Thyroid gland (tissue), 4 donors: ENCODE results near the gene DOLK.

Experiments used
- POLR2A ChIP-seq, 2 donors: fragments of 450-650 bp; IDR thresholded peaks; one replicate each; pipeline ENCODE4 v1.6.1; 2017; ENCODE audit warnings: antibody characterized with exemption in 2 of 2, mild to moderate bottlenecking in 2 of 2, moderate library complexity in 1 of 2
- TF ChIP-seq, protein P1 (sequence below), 6 experiments: fragments of 200-600 bp in 3 of 6; fragments of 450-650 bp in 3 of 6; sonication (generic) in 3 of 6; IDR thresholded peaks; one replicate each; pipeline ENCODE4 v1.5.1; 2016 to 2019; ENCODE audit warnings: antibody characterized with exemption in 6 of 6, mild to moderate bottlenecking in 2 of 6, inconsistent platforms in 1 of 6, moderate library complexity in 1 of 6

DNA sequence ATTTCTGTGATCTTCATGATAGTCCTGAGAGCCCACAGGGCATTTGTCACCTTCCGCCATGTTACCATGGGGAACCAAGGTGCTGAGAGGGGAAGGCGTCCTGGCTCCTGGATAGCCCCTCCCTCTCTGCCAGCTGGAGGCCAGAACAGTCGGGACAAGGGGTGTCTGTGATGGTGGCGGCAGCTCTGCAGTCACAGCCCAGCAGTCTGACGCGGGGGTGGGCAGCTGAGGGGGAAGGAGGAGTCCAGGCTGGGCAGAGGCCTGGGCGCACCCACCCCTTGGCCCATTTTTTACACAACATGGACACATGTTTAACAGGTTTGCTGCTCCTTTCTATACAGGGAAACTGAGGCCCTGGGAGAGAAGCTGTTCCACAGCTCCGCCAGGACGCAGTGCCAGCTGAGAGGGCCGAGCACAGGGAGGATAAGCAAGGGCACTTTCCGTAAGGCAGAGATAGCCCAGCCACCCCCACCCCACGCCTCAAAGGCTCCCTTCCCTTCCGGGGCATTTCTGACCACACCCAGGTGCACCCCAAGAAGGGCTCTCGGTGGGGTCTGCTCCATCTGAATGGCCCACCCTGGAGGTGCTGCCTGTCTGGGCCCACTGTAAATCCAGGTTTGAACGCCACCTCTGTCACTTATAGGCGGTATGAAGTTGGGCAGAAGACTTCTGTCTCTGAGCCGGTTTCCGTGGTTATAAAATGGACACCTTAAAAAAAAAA lies 48.4 kb downstream of the DOLK start:
- TF ChIP-seq, protein P1, sequence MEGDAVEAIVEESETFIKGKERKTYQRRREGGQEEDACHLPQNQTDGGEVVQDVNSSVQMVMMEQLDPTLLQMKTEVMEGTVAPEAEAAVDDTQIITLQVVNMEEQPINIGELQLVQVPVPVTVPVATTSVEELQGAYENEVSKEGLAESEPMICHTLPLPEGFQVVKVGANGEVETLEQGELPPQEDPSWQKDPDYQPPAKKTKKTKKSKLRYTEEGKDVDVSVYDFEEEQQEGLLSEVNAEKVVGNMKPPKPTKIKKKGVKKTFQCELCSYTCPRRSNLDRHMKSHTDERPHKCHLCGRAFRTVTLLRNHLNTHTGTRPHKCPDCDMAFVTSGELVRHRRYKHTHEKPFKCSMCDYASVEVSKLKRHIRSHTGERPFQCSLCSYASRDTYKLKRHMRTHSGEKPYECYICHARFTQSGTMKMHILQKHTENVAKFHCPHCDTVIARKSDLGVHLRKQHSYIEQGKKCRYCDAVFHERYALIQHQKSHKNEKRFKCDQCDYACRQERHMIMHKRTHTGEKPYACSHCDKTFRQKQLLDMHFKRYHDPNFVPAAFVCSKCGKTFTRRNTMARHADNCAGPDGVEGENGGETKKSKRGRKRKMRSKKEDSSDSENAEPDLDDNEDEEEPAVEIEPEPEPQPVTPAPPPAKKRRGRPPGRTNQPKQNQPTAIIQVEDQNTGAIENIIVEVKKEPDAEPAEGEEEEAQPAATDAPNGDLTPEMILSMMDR (IDR thresholded peaks at IDR 0.05): no peak
- TF ChIP-seq POLR2A (IDR thresholded peaks at IDR 0.05): no peak
